Measurements from ENCODE around the gene CTDSP1.

Gene CTDSP1, protein sequence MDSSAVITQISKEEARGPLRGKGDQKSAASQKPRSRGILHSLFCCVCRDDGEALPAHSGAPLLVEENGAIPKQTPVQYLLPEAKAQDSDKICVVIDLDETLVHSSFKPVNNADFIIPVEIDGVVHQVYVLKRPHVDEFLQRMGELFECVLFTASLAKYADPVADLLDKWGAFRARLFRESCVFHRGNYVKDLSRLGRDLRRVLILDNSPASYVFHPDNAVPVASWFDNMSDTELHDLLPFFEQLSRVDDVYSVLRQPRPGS

DNA sequence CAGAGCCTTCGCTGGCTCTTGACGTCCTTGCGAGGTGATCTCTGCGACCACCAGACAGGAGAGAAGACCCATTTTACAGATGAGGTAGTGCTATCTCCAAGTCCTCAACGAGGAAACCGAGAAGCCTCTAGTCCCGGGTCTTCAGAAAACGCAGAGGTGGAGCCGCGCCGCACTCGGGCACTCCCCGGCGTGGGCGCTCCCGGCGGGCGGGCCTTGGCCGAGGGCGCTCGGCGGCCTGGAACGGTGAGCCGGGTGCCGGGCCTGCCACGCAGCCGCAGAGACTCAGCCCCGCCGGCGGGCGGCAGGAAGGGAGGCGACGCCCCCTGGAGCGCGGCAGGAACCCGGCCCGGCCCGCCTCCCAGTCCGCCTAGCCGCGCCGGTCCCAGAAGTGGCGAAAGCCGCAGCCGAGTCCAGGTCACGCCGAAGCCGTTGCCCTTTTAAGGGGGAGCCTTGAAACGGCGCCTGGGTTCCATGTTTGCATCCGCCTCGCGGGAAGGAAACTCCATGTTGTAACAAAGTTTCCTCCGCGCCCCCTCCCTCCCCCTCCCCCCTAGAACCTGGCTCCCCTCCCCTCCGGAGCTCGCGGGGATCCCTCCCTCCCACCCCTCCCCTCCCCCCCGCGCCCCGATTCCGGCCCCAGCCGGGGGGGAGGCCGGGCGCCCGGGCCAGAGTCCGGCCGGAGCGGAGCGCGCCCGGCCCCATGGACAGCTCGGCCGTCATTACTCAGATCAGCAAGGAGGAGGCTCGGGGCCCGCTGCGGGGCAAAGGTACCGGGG, at the start of gene CTDSP1:
CTDSP1 (plus strand) TSS at position 478 of the 776 bp plus-strand sequence; CDS start at position 701, 223 bp downstream.
- peak; percentile 90 to 91 for DNase-seq

DNA sequence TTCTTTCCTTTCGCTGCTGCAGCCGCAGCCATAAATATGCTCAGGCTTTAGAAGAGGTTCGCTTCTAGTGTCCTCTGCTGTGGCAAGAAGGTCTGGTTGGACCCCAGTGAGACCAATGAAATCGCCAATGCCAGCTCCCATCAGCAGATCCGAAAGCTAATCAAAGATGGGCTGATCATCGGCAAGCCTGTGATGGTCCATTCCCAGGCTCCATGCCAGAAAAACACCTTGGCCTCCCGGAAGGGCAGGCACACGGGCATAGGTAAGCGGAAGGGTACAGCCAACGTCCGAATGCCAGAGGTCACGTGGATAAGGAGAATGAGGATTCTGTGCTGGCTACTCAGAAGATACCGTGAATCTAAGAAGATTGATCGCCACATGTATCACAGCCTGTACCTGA, 45.6 kb upstream of the CTDSP1 start:
- DNase-seq = no peak

DNA sequence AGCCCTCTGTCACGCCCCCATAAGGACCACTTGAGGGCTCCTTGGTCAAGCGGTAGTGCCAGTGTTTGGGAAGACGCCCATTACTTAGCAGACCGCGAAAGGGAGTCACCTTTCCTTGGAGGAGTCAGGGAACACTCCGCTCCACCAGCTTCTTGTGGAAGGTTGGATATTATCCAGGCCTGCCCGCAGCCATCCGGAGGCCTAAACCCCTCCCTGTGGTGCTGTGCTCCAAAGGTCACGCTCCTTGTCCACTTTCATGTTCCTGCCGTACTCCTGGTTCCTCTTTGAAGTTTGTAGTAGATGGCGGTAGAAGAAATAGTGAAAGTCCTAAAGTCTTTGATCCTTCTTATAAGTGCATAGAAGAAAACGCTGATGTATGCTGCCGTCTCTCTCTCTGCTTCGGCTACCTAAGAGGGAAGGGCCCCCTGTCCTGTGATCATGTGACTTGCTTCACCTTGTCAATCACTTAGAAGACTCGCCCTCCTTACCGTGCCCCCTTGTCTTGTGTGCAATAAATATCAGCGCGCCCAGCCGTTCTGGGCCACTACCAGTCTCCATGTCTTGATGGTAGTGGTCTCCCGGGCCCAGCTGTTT, 44.7 kb upstream of the CTDSP1 start:
- no peak for DNase-seq

DNA sequence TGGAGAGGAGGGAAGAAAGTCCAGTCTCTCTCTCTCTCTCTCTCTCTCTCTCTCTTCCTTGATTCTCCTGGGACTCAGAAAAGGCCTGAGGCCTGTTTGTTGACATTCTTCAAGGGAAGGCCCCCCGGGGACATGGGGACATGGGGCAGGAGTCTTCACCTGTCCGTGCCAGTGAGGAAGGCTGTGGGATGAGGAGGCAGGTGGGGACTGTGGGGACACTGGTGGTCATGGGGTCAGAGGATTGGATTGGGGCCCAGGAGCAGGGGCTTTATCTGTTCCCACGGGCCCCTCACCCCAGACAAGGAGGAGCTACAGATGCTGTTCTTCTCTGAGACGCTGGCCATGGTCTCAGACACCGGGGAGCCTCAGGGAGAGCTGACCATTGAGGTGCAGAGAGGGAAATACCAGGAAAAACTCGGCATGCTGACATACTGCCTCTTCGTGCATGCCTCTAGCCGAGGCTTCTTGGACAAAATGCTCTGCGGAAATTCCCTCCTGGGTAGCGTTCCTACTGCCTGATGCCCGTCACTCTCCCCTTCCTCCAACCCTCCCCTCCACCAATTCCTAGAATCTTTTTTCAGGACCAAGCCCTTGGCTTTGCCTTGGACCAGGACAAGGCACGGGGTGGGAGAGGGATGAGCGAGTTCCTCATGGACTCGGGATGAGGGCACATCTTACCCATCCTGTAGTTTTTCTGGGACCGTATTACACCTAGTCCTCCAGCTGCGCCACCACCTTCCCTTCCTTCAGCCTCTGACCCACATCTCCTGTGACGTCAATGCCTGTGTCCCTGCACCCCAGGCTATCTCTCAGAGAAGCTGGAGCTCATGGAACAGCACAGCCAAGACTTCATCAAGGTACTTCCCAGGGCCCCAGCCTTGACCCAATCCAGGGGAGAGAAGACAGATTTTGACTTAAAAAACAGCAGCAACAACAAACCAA, 42.2 kb upstream of the CTDSP1 start:
- no peak for DNase-seq

DNA sequence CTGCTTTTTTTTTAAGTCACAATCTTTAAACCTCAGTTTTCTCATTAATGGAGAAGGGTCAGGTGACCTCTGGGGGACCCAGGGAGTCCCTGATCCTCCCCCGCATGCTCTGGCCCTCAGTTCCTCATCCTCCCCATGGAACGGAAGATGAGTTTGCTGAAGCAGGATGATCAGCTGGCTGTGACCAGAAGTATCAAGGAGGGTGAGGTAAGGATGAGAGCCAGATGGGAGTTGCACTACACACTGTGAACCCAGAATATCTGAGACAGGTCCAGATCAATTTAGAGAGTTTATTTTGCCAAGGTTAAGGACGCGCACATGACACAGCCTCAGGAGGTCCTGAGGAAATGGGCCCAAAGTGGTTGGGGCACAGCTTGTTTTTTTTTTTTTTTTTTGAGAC, 39.2 kb upstream of the CTDSP1 start:
- no peak for DNase-seq

DNA sequence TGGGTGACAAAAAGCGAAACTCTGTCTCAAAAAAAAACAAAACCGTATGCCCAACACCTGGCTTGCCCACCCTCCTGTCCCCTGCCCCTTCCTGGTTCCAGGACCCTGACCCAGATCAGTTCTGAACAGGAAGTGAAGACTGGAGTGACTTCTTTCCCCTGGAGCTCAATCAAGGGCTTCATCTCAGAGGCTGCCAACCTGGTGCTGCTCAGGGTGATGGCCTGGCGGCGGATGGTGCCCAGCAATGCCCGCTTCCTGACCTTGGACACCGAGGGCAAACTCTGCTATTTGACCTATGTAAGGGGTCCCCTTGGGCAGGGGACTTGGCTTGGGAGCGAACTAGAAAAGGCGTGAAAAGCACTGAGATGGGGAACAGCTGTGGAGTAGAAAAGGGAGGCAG, 37.1 kb upstream of the CTDSP1 start:
- DNase-seq = no peak

DNA sequence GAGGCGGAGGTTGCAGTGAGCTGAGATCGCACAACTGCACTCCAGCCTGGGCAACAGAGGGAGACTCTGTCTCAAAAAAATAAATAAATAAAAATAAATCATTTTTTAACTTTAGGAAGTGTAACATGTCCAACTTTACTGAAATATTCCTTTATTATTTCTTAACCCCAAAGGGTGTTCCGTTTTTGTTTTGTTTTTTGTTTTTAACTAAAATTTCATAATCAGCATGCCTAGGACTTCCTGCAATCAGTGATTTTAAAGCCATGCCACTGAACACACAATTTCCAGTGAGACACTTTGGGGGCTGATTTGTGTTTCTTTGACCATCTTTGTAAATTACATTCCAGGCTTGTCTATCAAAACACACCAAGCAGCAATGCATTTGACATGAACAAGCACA, 35.9 kb upstream of the CTDSP1 start:
- DNase-seq = no peak

DNA sequence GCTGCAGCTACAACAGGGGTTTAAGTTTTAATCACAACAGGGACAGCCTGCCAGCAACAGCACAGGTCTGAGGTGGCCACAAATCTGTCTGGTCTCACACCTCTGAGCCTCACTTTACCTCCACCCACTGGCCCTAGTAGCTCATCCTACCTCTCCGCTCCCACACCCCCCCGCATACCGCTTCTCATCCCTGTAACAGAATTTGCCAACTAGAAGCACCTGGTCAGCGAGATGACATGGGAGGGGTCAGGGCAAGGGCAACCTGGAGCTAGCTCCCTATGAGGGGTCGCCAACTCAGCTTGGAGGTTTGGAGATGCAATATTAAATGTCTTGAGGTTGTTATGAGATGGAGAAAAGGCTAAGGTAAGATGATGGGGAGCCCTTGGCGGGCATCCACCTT, 35.5 kb upstream of the CTDSP1 start:
- DNase-seq = no peak

DNA sequence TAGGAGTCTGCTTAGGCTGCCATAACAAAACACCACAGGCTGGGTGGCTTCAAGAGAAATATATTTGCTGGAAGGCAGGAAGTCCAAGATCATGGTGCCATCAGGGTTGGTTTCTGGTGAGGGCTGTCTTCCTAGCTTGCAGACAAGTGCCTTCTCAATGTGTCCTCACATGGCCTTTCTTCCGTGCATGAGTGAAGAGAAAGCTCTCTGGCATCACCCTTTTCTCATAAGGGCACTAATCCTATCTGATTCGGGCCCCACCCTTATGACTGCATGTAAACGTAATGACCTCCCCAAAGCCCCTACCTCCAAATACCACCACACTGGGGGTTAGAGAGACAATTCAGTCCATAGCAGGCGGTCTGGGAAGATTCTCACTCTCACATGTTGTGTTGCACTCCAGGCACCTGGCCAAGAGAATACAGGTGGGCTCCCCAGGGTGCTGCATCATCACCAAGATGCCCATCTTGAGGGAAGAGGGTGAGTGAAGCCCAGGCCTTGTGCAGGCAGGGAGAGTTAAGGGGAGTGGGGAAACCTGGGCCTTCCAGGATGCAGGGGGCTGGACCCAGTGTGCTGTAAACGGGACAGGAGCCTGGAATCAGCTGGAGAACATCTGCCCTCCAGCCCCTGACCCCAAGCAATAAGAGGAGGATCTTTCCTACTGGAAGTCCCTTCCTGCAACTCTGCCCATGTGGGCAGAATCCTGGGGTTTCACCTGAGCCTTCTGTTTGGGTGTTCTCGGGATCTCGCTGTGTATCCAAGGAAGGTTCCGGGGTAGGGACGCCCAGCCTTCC, 32.9 kb upstream of the CTDSP1 start:
- no peak for DNase-seq

DNA sequence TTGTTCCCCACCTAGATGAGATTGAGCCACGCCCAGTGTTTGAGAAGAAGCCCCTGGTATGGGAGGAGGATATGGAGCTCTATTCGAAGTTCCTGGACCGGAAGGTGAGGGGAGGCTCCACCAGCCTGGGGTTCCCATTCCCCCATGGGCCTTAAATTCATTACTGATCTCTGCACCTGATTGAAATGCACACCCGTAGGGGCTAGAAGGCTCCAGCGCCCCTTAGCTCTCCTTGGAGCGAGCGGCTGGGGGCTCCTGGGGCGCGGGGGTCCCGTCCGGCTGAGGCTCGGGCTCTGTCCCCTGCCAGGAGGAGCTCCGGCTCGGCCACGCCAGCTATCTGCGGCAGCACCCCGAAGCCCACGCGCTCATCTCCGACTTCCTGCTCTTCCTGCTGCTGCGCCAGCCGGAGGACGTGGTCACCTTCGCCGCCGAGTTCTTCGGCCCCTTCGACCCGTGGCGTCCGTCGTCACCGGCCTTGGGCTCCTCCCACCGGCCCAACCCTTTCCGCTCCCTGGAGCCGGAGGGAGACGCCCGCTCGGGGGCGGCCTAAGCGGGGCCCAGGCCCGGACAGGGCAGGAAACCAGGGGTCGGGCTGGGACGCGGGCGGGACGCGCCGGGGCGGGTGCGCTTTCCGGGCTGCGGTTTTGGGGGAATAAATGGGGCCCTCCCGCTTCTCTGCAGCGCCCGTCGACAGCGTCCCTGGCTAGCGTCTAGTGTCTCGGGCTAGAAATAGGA, 32.1 kb upstream of the CTDSP1 start:
- peak; percentile 54 to 68 for DNase-seq

DNA sequence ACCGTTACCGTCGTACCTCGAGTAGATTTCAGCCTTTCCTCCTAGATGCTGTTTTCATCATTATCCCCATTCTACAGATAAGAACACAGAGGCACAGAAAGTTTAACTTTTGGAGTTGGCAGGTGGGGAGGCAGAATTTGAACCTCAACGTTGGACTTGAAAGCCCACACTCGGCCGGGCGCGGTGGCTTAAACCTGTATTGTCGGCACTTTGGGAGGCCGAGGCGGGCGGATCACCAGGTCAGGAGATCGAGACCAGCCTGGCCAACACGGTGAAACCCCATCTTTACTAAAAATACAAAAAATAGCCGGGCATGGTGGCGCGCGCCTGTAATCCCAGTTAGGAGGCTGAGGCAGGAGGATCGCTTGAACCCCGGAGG, 31.5 kb upstream of the CTDSP1 start:
- DNase-seq = no peak

DNA sequence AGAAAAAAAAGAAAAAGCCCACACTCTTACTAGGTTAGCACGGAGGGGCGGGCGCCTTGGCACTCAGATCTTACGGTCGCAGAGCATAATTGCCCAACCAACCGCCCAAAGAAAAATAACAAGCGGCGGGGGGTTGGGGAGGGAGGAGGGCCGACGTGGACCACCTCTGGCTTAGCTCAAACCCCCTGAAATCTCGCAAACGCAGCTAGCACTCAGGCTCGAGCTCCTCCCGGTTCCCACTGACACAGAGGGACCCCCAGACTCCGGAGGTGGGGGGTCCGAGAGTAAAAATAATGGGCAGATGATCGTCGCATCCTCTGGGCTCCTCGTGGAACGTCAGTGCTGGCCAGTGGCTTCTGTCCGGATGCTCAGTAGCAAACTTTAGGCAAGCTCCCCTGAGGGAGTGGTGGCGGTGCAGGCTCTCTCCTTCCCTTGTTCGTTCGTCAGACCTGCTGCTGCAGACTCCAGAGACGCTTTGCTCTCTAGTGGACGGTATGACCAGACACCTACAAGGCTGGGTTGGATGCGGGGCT, 31.0 kb upstream of the CTDSP1 start:
- DNase-seq = no peak

DNA sequence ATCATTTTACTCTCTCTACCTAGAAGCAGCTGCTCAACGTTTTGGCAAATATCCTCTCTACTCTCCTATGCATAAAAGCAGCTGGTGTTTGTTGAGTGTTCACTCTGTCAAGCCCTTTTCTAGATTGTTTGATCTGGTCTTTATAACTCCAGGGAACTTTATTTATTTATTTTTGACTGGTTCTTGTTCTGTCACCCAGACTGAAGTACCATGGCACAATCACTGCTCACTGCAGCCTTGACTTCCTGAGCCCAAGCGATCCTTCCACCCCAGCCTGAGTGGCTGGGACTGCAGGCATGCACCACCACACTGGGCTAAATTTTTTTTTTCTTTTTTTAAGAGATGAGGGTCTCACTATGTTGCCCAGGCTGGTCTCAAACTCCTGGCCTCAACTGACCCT, 30.3 kb upstream of the CTDSP1 start:
- DNase-seq = no peak

DNA sequence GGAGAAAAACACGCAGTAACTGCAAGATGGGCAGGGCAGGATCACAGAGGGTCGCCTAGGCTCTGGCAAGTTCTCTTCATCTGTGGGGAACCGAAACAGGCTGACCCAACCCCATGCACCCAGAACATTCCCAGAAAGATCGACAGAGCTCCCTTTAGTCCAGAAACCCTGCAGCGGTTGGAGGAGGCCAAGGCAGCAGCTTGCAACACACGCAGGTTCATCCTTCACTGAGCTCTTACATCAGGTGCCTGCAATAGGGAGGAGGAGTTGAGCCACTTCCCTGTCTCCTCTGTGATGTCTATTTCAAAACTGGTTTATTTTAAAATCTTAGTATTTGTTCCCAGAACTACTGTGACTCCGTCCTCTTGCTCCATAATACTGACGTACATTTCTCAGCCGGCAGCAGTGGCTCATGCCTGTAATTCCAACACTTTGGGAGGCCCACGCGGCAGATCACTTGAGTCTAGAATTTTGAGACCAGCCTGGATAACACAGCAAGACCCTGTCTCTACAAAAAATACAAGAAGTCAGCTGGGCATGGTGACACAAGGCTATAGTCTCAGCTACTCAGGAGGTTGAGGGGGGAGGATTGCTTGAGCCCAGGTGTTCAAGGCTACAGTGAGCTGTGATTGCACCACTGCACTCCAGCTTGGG, 29.1 kb upstream of the CTDSP1 start:
- no peak for DNase-seq

DNA sequence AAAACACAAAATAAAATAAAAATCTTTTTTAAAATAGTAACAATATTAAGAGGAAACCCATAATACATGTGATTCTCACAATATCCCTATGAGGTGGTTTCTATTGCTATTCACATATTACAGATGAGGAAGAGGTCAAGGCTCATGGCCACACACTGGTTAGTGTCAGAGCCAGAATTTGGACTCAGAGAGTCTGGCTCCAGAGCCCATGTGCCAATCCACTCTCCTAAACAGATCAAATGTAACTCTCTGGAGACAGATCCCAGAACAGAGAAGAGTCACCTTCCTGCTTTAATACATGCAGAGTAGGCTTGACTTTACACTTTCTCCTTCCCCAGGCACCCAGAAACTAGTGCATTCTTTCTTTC, 27.7 kb upstream of the CTDSP1 start:
- no peak for DNase-seq

DNA sequence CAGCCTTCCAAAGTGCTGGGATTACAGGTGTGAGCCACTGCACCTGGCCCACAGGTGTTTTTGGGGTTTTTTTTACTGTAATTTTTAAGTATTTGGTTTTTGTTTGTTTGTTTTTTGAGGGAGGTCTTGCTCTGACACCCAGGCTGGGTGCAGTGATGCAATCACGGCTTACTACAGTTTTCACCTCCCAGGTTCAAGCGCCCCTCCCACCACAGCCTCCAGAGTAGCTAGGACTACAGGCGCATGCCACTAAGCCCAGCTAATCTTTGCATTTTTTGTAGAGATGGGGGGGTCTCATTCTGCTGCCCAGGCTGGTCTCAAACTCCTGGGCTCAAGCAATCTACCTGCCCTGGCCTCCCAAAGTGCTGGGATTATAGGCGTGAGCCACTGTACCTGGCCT, 24.9 kb upstream of the CTDSP1 start:
- DNase-seq = no peak

DNA sequence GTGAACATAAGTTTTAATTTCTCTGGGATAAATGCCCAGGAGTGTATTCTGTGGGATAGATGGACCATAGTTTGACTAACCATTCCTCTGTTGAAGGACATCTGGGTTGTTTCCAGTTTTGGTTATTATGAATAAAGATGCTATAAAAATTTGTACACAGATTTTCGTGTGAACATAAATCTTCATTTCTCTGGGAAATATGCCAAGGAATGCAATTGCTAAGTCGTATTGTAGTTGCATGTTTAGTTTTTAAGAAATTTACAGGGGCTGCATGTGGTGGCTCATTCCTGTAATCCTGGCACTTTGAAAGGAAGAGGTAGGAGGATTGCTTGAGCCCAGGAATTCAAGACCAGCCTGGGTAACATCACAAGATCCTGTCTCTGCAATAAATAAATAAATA, 24.5 kb upstream of the CTDSP1 start:
- DNase-seq = no peak

DNA sequence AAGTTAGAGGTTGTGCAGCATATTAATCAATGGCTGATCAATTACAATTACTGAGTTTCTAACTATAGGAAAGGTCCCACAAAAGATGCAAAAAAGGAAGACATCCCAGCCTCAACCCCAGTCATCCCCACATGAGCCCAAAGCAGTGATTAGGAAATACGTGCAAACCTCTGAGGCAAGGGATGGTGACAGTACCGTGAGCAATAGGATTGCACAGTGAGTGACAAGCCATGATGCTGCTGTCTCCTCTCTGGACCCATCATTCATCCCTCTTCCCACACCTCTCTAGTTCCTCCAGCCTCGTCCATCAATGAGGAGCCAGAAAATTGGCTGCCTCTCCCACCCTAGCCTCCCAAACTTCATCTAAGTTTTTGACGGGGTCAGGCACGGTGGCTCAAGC, 21.6 kb upstream of the CTDSP1 start:
- DNase-seq = no peak

DNA sequence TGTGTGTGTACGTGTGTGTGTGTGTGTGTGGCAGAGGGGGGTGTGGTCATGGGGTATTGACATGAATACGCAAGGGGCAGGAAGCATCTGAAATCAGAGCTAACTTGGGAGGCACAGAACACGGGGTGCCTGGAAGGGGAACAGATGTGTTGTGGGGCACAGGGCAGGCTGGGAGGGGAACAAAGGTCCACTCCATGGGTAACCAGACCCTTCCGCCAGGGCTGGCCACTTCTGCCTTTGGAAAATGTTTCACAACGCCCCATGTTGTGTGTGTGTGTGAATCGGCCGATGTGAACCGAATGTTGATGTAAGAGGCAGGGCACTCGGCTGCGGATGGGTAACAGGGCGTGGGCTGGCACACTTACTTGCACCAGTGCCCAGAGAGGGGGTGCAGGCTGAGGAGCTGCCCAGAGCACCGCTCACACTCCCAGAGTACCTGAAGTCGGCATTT, 17.7 kb upstream of the CTDSP1 start, which contains the start of gene SLC11A1:
SLC11A1 (plus strand) TSS at position 358 of the 451 bp plus-strand sequence. CDS start 96 bp downstream, outside the sequence.
- DNase-seq = no peak

DNA sequence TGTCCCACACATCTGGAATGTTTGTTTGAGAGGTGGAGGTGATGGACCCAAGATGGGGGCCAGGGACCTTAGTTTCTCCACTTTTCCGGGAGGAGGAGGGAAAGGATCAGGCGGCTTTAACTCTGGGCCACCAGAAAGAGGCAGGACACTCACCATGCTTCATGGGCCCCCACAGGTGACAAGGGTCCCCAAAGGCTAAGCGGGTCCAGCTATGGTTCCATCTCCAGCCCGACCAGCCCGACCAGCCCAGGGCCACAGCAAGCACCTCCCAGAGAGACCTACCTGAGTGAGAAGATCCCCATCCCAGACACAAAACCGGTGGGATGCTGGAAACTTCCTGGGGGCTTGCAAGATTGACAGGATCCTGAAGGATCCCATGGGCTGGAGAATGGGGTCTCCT, 16.9 kb upstream of the CTDSP1 start:
- DNase-seq = no peak

Data from activated CD4-positive, alpha-beta T cell treated with anti-CD3 and anti-CD28 coated beads for 4 hours (primary cell).